Osteoblast (primary cell): Measurements from ENCODE around the gene AKAP13. TPM values are rescaled to one million over a fixed set of nuclear protein-coding genes. Genes with fewer than 3 reads are reported as not detected.

Experiments
- DNase-seq: peaks from one replicate; pipeline ENCODE4 v3.0.0; 2011; ENCODE audit warnings: low spot score, mixed read lengths; ENCODE audit not compliant: insufficient read length; ENCODE audit errors: missing footprints
- H2AFZ ChIP-seq: 2 replicates; pipeline ENCODE4 v1.6.0; 2011; ENCODE audit warnings: mild to moderate bottlenecking, low read length
- H3K27ac ChIP-seq: 2 replicates; pipeline ENCODE4 v1.5.1; 2011; ENCODE audit warnings: mild to moderate bottlenecking, low read depth, low read length, moderate library complexity
- H3K27me3 ChIP-seq: 2 replicates; pipeline ENCODE4 v1.6.0; 2012; ENCODE audit warnings: mild to moderate bottlenecking, control low read depth, inconsistent platforms, low read length, moderate library complexity; ENCODE audit not compliant: insufficient read depth
- H3K36me3 ChIP-seq: 2 replicates; pipeline ENCODE4 v1.5.1; 2011; ENCODE audit warnings: mild to moderate bottlenecking, low read length, control low read depth, moderate library complexity; ENCODE audit not compliant: insufficient read depth
- H3K4me1 ChIP-seq: 2 replicates; pipeline ENCODE4 v1.5.1; 2011; ENCODE audit warnings: mild to moderate bottlenecking, low read length, control low read depth, moderate library complexity; ENCODE audit not compliant: insufficient read depth
- H3K4me2 ChIP-seq: 2 replicates; pipeline ENCODE4 v1.6.0; 2011; ENCODE audit warnings: mild to moderate bottlenecking, low read length; ENCODE audit not compliant: insufficient read depth
- H3K4me3 ChIP-seq: fragments of 200-600 bp; sonication (generic); 3 replicates; pipeline ENCODE4 v1.5.1; 2012; ENCODE audit warnings: mild to moderate bottlenecking, low read length, inconsistent platforms; ENCODE audit not compliant: insufficient read depth
- H3K79me2 ChIP-seq: 2 replicates; pipeline ENCODE4 v1.6.0; 2012; ENCODE audit warnings: mild to moderate bottlenecking, low read length, control low read depth, inconsistent platforms; ENCODE audit not compliant: insufficient read depth
- H3K9me3 ChIP-seq: 2 replicates; pipeline ENCODE4 v1.5.1; 2011; ENCODE audit warnings: low read depth, low read length, control low read depth
- H4K20me1 ChIP-seq: 2 replicates; pipeline ENCODE4 v1.6.0; 2012; ENCODE audit warnings: mild to moderate bottlenecking, low read length, control low read depth; ENCODE audit not compliant: insufficient read depth
- CTCF ChIP-seq: IDR thresholded peaks from 2 replicates; pipeline ENCODE4 v1.5.1; 2011; ENCODE audit warnings: mild to moderate bottlenecking, low read depth, low read length, moderate library complexity; ENCODE audit errors: extremely low read depth
- total RNA-seq: library from RNA; depleted of rRNA; stranded (reverse); fragments of >200 nt; gene quantifications from 2 replicates; pipeline ENCODE4 v1.2.3, GENCODE V29; 2012

AKAP13 gene
- total RNA-seq, 1 donor, result 77.1 TPM

GRCh38 chr15:85592148-85592547 lies 211.7 kb downstream of the AKAP13 start:
- peak overlapping the region; percentile 32 for H3K27ac ChIP-seq
- no peak for DNase-seq
- no peaks in the 10 kb centered on the region for H3K9me3 ChIP-seq
- peak; percentile 42 for TF ChIP-seq CTCF
- H3K79me2 ChIP-seq, result peaks cover 16% of the 10 kb centered on the region
- no peaks in the 10 kb centered on the region for H4K20me1 ChIP-seq
- no peak overlapping the region for H2AFZ ChIP-seq
- no peaks in the 10 kb centered on the region for H3K27me3 ChIP-seq
- peaks cover 38% of the 10 kb centered on the region for H3K4me1 ChIP-seq
- H3K36me3 ChIP-seq, result no peaks in the 10 kb centered on the region
- no peak overlapping the region for H3K4me2 ChIP-seq
- no peak overlapping the region for H3K4me3 ChIP-seq

GRCh38 chr15:85593809-85594445 lies 213.5 kb downstream of the AKAP13 start:
- no peak for DNase-seq
- TF ChIP-seq CTCF, result no peak
- Histone ChIP-seq H3K27ac (no peak overlapping the region), H3K4me2 (no peak overlapping the region), H3K4me3 (no peak overlapping the region), H3K79me2 (peaks cover 16% of the 10 kb centered on the region), H3K27me3 (no peaks in the 10 kb centered on the region), H3K4me1 (peaks cover 27% of the 10 kb centered on the region), H3K9me3 (no peaks in the 10 kb centered on the region), H3K36me3 (no peaks in the 10 kb centered on the region), H4K20me1 (no peaks in the 10 kb centered on the region), H2AFZ (no peak overlapping the region)

GRCh38 chr15:85595804-85596536 lies 215.6 kb downstream of the AKAP13 start:
- Histone ChIP-seq H3K79me2 (peaks cover 11% of the 10 kb centered on the region), H3K4me2 (no peak overlapping the region), H3K36me3 (no peaks in the 10 kb centered on the region), H2AFZ (no peak overlapping the region), H3K9me3 (no peaks in the 10 kb centered on the region), H3K4me1 (peaks cover 10% of the 10 kb centered on the region), H3K4me3 (no peak overlapping the region), H3K27me3 (no peaks in the 10 kb centered on the region), H3K27ac (no peak overlapping the region), H4K20me1 (no peaks in the 10 kb centered on the region)
- TF ChIP-seq CTCF, result no peak
- no peak for DNase-seq

- H3K4me1 ChIP-seq, result peaks cover 4% of the 10 kb centered on the region
- no peak for TF ChIP-seq CTCF
- H3K4me3 ChIP-seq, result no peak overlapping the region
- H3K79me2 ChIP-seq, result peaks cover 3% of the 10 kb centered on the region
- H3K27ac ChIP-seq, result no peak overlapping the region
- DNase-seq, result no peak
- H3K27me3 ChIP-seq, result no peaks in the 10 kb centered on the region
- H3K9me3 ChIP-seq, result no peaks in the 10 kb centered on the region
- no peak overlapping the region for H3K4me2 ChIP-seq
- H3K36me3 ChIP-seq, result no peaks in the 10 kb centered on the region
- H2AFZ ChIP-seq, result no peak overlapping the region
- H4K20me1 ChIP-seq, result no peaks in the 10 kb centered on the region
These were observed 216.9 kb downstream of the AKAP13 start for GRCh38 chr15:85597155-85597815.
